ENCODE measurements around the gene ZBTB1.
"Not testable (repeated sequence)": the region's sequence is repeated elsewhere in the genome, so short reads cannot be mapped to it uniquely, and the experiment has no call there.

ZBTB1 gene

DNA sequence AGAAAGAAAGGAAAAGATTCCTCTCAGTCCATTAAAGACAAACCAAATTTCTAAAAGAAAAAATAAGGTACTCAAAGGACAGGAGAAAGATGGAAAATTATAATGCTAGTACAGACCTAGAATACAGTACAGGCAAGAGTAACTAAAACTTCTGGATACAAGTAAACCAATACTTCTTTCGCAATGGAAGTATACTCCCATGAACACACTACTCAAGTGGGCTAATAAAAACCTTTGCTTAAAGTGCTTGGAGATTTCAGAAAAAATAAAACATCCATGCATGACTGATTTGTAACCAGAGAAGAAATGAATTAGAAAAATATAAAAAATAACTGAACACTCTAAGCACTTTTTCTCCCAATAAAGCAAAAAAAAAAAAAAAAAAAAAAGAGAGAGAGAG, 4.5 kb upstream of the ZBTB1 start:
- no peak for DNase-seq (ENCODE audit: low spot score)

DNA sequence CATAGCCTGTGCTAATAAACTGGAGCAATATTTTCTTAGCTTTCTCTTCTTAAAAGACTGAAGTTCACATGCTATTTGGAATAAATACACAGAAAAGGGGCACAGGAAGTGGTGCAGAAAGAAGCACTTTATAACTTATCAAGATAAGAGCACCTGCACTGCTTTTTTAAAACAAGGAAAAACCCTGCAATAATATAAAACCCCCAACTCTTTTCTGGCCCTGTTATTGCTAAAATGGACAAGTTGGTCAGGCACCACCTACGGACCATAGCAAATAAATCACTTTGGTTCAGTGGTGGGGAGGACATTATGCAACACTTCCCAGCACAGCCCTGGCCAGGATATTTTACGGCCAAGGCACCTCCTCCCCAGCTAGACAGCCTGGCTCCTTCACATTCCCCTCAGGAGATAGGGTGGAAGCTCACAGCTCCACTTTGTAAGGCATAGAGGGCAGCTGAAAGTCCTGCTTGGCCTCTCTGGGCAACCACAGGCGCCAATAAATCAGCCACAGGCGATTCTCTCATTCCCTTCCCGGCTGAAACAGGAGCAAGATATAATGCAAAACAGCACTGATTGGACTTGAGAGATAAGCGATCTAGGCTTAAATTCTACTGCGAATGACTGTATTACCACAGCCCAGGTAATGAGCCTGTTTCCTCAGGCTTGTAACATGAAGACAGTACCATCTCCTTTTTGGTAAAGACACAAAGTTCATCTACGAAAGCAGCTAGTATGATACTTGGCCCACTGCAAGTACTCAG, 3.0 kb upstream of the ZBTB1 start:
- DNase-seq (ENCODE audit: low spot score), result peak; percentile 59

DNA sequence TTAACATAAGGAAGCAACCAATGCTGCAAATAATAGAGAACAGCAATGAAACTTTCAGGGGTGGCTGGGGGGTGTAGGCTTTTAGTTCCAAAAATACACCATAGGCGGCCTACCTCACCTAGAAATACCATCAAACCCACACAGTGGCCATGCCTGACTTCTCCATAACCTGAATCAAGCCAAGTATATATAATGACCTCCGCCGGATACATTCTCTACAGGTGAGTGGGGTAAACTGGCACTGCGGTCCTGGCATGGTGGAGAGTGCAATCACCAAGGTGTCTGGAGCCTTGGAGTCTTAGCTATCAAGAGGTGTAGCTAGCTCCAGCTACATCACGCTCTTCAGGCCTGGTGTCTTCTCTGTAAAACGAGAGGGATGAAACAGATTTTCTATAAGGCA, 2.1 kb upstream of the ZBTB1 start:
- no peak for DNase-seq (ENCODE audit: low spot score)

DNA sequence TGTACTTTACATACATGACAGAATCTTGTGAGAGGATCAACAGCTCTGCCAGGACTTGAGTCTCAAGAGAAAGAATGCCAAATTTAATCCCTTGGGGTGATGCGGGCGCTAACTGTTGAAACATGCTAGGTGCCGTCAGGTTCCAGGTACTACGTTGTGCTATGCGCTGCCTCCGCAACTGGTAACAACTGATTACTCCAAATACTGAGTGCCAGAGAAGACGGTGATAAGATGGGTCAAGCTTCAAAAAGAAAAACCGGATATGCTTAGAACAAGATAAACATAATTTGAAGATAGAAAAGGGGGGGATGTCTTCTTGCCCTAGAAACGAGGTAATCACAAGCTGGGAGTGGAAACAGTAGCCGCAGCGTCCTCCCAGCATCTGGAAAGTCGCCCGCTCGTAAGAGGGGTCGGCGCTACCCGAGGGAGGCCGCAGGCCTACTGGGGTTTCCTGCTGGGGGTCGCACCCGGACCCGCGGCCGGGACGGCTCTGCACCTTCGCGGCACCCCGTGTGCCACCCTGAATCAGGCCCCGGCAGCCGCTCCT, 1.6 kb upstream of the ZBTB1 start:
- DNase-seq (ENCODE audit: low spot score), result no peak

DNA sequence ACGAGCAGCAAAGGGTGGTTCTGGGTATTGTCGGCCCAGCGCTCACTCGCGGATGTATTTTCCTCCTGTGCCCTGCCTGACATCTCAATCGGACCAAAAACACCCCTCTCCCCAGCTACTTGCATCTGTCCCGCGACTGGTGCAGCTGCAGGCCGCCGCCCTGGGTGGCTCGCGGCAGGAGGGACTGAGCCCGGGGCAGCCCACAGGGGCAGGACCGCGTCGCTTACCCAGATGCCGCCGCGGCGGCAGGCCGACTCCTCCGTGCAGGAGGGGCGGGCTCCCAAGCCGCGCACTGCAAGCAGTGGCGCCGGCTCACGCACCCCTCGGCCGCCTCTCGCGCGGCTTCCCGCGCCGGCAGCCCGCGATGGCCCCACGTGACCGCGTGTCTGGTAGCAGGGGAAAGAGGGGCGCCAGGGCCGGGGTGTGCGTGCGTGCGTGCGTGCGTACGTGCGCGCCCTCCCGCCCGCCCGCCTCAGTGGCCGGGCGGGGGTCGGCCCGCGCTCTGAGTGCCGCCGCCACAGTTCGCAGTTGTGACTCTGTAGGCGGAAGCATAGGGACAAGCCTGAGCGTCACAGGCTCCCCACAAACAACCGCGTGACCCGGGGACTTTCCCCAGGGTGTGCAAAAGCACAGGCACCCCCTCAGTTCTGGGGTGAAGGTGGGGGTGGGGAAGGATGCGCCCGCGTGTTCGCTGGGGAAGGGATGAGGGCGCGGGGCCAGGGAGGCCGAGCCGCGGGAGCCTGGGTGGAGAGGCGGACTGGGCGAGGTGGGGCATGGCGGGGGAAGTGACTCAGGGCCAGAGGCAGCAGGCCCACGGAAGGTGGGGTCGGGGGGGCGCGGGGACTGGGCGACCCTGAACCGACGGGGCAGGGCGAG, 898 bp upstream of the ZBTB1 start, which contains the start of gene ZBTB25:
Gene ZBTB25, minus strand, starts transcription at position 405 of the 876 bp plus-strand sequence. CDS start 13,305 bp downstream, outside the sequence.
- DNase-seq (ENCODE audit: low spot score), result peak; percentile 88

DNA sequence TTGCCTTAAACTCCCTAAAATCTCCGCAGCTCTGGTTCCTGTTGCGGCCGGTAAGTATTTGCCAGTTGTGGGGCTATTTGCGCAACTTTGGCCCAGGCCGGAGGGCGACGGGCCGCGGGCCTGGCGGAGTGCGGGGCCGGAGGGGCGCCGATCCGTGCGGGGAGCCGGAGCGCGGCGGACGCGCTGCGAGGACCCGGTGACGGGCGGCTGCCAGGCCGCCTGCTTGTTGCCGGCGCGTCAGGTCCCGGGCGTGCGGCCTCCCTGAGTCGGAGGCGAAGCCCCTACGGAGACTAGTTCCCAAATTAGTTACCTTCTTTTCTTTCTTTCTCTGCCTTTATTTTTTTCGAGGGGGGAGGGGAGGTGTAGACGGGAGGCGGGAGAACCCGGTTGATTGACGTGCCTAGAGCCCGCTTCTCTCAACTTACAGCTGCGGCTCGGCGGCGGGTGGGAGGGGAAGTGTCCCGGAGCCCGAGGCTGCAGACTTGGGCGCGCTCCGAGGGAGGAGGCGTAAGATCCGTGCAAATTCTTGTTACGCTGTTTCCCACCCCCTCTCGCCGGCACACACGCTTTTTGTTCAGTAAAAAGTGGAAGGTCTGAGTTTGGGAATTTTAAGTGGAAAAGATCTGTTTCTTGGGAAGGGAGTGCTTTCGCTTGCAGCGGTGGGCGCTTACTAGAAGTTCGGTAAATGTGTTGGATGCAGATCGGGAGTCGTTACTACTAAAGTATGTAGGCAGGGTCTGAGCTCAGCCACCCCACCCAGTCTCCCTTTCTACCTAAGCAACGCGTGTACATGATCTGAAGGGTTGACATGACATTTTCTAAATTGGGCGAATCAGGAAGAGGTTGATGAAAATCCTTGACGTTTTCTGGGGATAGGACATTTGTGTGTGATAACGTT, 576 bp downstream of the ZBTB1 start:
- peak; percentile 85 for DNase-seq (ENCODE audit: low spot score)

DNA sequence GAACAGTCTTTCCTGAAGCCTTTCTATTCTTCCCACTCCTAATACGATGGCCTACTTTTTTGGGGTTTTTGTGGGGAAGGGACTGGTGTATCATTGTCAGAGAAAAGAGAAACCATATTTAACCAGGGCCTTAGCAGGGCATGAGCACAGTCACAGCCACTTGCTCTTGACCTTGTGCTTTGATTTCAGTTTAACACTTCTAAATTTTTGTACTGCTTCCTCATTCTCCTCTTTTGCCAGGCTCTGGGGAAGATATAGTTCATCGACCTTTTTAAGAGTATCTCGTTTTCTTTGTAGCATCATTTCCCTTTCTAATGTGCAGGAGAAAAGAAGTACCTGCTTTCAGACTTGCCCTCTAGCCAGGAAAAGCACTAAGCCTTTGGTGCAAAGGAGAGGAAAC, 2.2 kb downstream of the ZBTB1 start:
- DNase-seq (ENCODE audit: low spot score), result no peak

DNA sequence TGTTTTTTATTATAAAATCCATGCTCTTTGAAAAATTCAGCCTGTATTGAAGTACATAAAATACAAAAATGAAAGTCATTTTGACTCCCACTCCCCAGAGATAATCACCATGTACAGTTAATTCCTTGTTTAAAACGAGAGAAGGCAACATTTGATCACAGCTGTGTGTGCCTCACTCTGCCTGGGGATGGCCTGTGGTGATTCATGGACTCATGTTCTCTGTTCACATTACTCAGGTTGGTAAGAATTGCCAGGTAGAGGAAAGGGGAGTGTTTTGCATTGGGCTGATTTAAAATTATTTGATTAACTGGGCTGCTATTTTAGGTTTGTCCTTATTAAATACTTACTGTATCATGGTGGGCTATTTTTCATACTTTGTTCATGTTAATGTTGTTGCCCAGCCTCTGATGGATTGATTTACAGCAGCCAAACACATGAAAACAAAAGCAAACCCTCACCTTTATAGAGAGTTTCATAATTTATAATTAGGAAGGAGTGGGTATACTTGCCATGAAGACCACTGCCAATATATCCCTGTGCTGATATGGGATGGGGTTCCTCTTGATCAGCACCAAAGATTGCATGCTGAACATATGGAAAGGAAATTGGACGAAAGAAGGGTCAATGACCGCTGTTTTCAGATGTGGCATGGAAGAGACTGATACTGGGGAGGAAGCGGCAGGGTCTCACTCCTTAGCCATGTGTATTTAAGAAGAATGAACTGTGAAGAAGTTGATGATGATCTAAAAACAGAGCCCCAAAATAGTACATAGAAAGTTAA, 3.0 kb downstream of the ZBTB1 start:
- no peak for DNase-seq (ENCODE audit: low spot score)

DNA sequence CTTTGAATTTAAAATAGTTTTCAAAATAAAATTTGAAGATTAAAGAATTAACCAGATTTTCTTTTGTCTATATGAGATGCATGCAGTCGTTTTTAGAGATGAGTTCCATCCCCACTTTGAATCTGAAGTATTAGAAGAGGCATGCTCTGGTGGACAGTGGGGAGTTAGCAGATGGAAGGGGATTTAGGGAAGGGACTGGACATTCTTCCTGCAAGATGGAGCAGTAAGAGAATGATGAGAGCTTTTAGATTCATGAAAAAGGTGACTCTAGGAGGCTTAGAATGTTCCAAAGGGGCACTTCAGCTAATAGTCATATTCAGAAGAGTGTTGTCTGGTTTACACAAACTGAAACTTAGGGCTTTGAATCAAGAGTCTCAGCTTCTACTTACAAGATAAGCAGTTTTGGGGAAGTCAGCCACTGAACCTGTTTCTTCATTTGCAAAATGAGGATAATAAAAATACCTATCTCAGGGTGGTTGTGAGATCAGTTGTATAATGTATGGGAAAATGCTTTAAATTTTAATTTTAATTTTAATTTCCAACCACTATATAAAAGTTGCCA, 3.7 kb downstream of the ZBTB1 start:
- no peak for DNase-seq (ENCODE audit: low spot score)

DNA sequence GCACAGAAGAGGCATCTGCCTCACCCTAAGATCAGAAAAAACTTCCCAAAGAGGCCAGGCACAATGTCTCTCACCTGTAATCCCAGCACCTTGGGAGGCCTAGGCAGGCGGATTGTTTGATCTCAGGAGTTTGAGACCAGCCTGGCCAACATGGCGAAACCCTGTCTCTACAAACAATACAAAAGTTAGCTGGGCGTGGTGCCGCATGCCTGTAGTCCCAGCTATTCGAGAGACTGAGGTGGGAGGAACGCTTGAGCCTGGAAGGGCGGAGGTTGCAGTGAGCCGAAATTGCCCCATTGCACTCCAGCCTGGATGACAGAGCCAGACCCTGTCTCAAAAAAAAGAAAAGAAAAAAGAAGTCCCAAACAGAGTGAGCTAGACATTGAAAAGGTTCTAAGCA, 4.5 kb downstream of the ZBTB1 start:
- no peak for DNase-seq (ENCODE audit: low spot score)

DNA sequence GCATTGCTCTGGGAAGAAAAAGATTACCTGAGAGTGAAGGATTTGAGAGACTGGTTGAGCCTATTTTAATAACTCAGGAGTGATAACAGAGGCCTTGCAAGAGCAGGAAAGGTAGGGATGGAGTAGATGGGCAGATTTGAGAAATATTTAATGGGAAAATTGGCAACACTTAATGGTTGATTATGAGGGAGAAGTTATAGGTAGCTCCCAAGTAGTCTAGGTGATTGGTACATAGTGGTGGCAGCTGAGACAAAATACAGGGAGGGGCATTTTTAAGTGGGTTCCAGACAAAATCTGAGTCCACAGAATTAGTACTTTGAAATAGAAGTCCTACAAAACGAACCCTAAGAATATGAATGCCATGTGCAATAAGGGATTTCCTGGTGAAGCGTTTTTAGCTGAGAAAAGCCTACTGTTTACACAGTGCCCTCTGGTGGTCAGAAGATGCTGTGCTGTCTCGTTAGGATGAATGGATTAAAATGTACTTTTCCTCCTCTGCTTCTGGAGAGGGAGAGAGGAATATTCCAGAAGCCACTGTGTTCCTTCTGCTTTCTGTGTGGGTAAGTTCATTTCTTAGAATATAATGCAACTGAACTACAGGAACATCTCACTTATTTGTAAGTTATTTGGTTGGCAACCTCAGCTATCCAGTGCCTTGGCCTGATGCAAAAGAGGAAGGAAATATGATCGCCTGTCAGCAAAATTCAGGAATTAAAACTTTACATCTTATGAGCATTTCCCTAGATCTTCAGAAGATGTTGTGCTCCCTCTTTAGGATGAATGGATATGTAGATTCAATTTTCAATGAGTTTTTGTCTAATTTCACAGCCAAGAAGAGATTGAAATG, 6.5 kb downstream of the ZBTB1 start:
- DNase-seq (ENCODE audit: low spot score), result peak; percentile 56

DNA sequence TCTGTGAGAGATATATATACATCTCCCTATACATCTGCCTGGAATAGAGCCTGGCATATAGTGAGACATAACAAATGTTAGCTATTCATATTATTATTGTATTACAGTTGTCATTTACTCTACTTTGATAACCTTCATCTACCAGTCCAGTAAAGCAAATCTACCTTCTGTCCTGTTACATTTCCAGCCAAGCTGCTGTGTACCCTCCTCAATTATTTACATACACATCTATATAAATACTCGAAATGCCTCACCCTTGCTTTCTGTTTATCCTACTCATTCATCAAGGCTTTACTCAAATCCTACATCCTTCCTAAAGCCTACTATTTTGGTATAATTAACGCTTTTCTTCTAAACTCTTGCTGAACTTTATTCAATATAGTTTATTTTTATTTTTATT, 8.7 kb downstream of the ZBTB1 start:
- no peak for DNase-seq (ENCODE audit: low spot score)

DNA sequence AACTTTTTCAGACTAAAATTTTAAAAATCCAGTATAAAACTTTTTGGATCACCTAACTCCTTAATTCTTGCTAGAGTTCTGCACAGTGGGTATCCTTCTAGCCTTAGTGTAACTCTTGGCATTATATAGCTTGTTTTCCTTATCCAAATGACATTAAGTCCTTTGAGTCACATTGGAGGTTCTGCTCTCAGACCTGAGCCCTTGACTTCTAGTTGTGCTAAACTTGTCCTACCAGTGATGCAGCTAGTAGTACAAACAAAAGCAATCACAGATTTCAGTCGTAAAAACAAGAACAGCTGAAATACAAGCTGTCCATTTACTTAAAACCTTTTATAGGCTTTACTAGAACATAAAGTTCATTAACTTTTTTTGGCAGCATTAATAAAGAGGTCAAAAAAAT, 10.5 kb downstream of the ZBTB1 start:
- no peak for DNase-seq (ENCODE audit: low spot score)

DNA sequence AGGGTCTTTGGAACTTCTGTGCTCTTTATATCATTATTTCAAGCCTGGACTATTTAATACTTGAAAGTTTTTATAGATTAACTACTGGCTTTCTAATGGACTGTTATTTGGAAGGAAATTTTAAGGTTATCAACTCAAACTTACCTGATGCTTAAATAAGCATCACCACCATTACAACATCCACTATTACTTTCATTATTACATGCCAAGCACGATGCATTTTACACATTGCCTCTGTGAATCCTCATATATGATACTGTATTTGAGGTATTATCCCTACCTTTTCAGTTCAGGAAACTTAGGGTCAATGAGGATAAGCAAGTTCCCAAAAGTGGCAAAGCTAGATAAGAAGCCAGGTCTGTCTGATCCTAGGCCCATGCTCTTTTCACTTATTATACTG, 12.4 kb downstream of the ZBTB1 start:
- DNase-seq (ENCODE audit: low spot score), result no peak

DNA sequence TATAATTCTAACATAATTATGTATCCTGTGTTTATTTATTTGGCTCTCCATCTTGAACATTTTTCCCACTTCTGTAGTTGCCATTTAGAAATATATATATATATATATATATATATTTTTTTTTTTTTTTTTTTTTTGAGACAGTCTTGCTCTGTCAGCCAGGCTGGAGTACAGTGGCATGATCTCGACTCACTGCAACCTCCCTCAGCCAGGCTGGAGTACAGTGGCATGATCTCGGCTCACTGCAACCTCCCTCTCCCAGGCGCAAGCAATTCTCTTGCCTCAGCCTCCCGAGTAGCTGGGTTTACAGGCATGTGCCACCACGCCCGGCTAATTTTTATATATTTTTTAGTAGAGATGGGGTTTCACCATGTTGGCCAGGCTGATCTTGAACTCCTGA, 13.1 kb downstream of the ZBTB1 start:
- DNase-seq (ENCODE audit: low spot score), result not testable (repeated sequence)

DNA sequence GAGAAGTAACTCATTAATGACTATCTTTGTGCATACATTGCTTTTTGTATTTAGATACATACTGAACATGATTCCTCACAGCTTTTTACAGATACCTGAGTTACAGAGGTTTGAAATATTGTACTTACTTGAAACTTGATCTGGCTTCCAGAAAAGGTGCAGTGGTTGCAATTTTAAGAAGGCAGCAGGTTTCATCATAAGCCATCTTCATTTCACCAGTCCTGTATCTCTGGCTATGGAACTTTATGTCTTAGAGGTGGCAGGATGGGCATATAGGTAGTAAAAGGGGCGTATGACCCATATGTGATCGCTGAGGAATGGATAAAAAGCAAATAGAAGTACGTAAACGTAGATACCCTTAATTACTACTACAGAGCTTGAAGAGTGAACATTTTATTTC, 13.7 kb downstream of the ZBTB1 start:
- no peak for DNase-seq (ENCODE audit: low spot score)

DNA sequence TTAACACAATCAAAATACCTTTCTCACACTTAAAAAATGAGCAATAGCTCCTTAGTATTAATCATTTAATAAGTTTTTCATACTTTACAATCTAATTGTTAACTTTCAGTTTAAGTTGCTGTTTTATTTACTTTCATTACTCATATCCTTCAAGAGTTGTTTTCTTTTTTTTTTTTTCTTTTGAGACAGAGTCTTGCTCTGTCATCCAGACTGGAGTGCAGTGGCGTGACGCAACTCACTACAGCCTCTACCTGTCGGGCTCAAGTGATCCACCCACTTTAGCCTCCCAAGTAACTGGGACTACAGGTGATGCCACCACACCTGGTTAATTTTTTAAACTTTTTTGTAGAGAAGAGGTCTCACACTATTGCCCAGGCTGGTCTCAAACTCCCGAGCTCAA, 16.1 kb downstream of the ZBTB1 start:
- no peak for DNase-seq (ENCODE audit: low spot score)

DNA sequence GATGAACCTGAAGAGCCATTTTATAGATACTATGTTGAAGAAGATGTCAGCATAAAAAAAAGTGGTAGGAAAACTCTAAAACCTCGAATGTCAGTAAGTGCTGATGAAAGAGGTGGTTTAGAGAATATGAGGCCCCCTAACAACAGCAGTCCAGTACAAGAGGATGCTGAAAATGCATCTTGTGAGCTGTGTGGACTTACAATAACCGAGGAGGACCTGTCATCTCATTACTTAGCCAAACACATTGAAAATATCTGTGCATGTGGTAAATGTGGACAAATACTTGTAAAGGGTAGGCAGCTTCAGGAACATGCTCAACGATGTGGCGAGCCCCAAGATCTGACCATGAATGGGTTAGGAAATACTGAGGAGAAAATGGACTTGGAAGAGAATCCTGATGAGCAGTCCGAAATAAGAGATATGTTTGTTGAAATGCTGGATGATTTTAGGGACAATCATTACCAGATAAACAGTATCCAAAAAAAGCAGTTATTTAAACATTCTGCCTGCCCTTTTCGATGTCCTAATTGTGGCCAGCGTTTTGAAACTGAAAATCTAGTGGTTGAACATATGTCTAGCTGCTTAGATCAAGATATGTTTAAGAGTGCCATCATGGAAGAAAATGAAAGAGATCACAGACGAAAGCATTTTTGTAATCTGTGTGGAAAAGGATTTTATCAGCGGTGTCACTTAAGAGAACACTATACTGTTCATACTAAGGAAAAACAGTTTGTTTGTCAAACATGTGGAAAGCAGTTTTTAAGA, 18.2 kb downstream of the ZBTB1 start:
- no peak for DNase-seq (ENCODE audit: low spot score)

DNA sequence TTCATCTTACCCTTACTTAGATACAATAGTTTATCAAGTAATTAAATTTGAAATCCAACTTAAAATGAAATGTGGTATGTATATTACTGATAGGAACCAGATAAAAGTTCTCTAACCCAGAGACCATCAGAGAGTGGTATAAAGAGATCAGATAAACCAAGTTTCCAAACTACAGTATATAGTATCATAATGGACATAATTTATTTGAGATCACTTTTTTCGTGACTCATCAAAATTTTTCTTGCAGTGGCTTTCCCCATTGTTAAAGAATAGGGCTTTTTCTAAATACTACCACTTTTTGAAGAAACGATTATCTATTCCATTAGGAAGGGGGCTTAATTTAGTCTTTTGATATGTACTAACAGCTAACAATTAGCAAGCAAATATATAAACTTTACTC, 20.8 kb downstream of the ZBTB1 start:
- DNase-seq (ENCODE audit: low spot score), result no peak

Data from AG08395 (cell line).